Measurements from ENCODE around the gene CDC25A. TPM values are rescaled to one million over a fixed set of nuclear protein-coding genes. Genes with fewer than 3 reads are reported as not detected.

Gene CDC25A
- total and polyA plus RNA-seq, 2 of the 8 experiments (the other 6 are each of a cell fraction or from before 2014, with no cell fraction given) = 20.7 to 62.1 TPM

- TF ChIP-seq CTCF (IDR thresholded peaks at IDR 0.05; ENCODE audit: control extremely low read depth in 1 of 3, insufficient read depth in 1 of 3, low read depth in 1 of 3, low read length in 3 of 3) = no peak
- TF ChIP-seq ATF3 (IDR thresholded peaks at IDR 0.05; ENCODE audit: insufficient read depth, low read depth, low read length) = no peak
- TF ChIP-seq ATF2 (IDR thresholded peaks at IDR 0.05; ENCODE audit: low read length) = no peak
- TF ChIP-seq USF2 (IDR thresholded peaks at IDR 0.05; ENCODE audit: low read length) = no peak
Observed at GRCh38 chr3:48215876-48216275, 27.7 kb upstream of the CDC25A start (continued).

Data from H1 (cell line).